ENCODE results near the gene ZNF407. TPM values are rescaled to one million over a fixed set of nuclear protein-coding genes. Genes with fewer than 3 reads are reported as not detected.

ZNF407 gene
- total RNA-seq, 2 donors from 2014 or later, result 11.7 to 22.2 TPM

DNA sequence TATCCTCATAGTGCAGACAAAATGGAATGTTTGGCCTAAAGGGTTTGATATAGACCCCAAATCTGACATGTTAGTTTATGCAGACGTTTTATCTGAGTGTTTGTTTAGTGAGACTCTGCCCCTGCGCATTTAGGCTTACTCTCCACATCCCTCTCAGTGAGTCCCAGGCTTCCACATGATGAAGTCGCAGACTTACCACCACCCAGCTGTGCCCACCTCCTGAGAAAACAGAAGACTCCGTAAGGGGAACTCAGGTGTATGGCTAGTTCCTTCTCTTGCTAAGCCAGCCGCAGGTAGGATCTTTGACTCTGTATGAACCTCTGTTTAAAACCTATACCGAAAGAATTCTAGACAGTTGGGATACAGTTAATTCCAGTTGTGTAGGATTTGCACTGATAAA is 338.7 kb downstream of the ZNF407 start:
- no peaks in the 10 kb centered on the region for H3K4me1 ChIP-seq (replicated peaks)
- 90% methylated on average over 6 of the region's 6 CpGs for WGBS
- no peak overlapping the region for H3K27ac ChIP-seq
- TF ChIP-seq, protein P1, sequence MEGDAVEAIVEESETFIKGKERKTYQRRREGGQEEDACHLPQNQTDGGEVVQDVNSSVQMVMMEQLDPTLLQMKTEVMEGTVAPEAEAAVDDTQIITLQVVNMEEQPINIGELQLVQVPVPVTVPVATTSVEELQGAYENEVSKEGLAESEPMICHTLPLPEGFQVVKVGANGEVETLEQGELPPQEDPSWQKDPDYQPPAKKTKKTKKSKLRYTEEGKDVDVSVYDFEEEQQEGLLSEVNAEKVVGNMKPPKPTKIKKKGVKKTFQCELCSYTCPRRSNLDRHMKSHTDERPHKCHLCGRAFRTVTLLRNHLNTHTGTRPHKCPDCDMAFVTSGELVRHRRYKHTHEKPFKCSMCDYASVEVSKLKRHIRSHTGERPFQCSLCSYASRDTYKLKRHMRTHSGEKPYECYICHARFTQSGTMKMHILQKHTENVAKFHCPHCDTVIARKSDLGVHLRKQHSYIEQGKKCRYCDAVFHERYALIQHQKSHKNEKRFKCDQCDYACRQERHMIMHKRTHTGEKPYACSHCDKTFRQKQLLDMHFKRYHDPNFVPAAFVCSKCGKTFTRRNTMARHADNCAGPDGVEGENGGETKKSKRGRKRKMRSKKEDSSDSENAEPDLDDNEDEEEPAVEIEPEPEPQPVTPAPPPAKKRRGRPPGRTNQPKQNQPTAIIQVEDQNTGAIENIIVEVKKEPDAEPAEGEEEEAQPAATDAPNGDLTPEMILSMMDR (IDR thresholded peaks at IDR 0.05), result no peak
- TF ChIP-seq POLR2AphosphoS5 (IDR thresholded peaks at IDR 0.05), result no peak
- TF ChIP-seq POLR2A (IDR thresholded peaks at IDR 0.05), result no peak
- no peaks in the 10 kb centered on the region for H3K27me3 ChIP-seq (replicated peaks; ENCODE audit: insufficient read depth)
- no peaks in the 10 kb centered on the region for H3K9me3 ChIP-seq
- intact Hi-C loops (cut with DNase I), result no loop called here
- H3K36me3 ChIP-seq, result no peaks in the 10 kb centered on the region
- no peak overlapping the region for H3K4me3 ChIP-seq
- no peak for DNase-seq (ENCODE audit: low spot score)

DNA sequence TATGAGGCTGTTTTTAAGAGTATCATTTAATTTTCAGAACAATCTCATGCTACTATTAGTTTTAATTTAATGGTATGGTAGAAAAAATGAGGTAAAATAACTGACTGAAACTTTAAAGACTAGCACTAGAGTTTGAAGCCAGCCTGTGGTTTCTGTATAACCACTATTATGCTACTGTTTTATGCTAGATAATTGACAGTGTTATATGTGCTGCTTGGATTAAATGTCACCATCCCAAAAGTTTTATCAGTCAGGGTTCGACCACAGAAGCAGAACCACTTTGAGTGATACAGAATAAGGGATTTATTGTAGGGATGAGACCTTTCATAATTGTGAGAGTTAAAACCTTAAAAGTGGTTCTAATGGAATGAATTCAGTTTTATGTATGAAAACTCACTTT is 339.6 kb downstream of the ZNF407 start:
- intact Hi-C loops (cut with DNase I), result no loop called here
- Histone ChIP-seq H3K4me1 (replicated peaks) (no peaks in the 10 kb centered on the region), H3K27me3 (replicated peaks; ENCODE audit: insufficient read depth) (no peaks in the 10 kb centered on the region), H3K4me3 (no peak overlapping the region), H3K36me3 (no peaks in the 10 kb centered on the region), H3K27ac (no peak overlapping the region), H3K9me3 (no peaks in the 10 kb centered on the region)
- WGBS, result 91% methylated on average over 1 of the region's 1 CpG
- no peak for DNase-seq (ENCODE audit: low spot score)
- no peak for TF ChIP-seq POLR2AphosphoS5 (IDR thresholded peaks at IDR 0.05)
- no peak for TF ChIP-seq POLR2A (IDR thresholded peaks at IDR 0.05)
- TF ChIP-seq, protein P1 (IDR thresholded peaks at IDR 0.05), result no peak

DNA sequence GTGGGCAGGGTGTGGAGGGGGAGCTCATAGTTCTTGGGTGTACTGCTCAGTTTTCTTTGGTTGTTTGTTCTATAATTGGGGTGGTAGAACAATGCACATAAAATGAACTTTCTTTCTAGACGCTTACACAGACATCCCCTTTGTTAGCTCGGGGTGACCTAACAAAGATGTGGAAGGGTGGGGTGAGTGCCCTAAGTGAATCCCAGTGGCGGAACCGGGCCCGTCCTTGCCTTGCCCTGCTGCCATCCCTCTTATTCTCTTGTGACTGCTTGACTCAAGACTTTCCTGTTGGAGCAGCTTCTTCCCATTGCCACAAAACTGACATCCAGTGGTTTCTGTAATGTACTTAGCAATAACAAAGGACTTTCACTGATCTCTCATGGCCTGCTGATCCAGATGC is 343.2 kb downstream of the ZNF407 start:
- no peaks in the 10 kb centered on the region for H3K27me3 ChIP-seq (replicated peaks; ENCODE audit: insufficient read depth)
- H3K9me3 ChIP-seq, result no peaks in the 10 kb centered on the region
- H3K4me1 ChIP-seq (replicated peaks), result no peaks in the 10 kb centered on the region
- intact Hi-C loops (cut with DNase I), result no loop called here
- H3K4me3 ChIP-seq, result no peak overlapping the region
- no peaks in the 10 kb centered on the region for H3K36me3 ChIP-seq
- WGBS, result 87% methylated on average over 5 of the region's 5 CpGs
- DNase-seq (ENCODE audit: low spot score), result no peak
- no peak for TF ChIP-seq POLR2AphosphoS5 (IDR thresholded peaks at IDR 0.05)
- TF ChIP-seq, protein P1 (IDR thresholded peaks at IDR 0.05), result no peak
- no peak for TF ChIP-seq POLR2A (IDR thresholded peaks at IDR 0.05)
- H3K27ac ChIP-seq, result no peak overlapping the region

DNA sequence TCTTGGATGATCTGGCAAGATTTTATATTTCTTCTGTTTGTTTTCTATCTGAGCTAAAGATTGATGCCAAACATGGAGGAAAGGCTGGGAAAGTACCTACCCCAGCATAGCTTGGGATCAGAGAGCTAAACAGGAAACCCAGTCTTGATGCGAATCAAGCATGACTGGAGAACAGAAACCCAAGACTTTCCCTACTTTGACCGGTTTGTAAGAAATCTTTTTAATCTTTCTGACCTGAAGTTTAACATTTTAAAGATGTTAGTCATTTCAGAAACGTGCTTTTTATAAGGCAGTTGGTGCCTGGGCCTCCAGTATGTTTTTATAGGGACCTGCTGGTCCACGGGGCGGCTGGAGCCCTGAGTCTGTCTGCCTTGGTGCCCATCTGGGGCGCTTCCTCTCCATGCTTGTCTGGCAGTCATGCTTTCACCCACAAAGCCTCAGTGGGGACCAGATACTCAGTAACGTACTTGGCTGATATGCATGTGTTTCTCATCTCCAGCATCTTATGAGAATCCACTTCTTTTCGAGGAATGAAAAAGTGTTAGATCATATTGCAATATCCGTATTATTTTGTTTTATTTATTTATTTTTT is 344.7 kb downstream of the ZNF407 start:
- Histone ChIP-seq H3K27me3 (replicated peaks; ENCODE audit: insufficient read depth) (no peaks in the 10 kb centered on the region), H3K36me3 (no peaks in the 10 kb centered on the region), H3K4me1 (replicated peaks) (no peaks in the 10 kb centered on the region), H3K9me3 (no peaks in the 10 kb centered on the region), H3K4me3 (no peak overlapping the region), H3K27ac (no peak overlapping the region)
- 81% methylated on average over 9 of the region's 9 CpGs for WGBS
- intact Hi-C loops (cut with DNase I), result no loop called here
- no peak for DNase-seq (ENCODE audit: low spot score)
- TF ChIP-seq, protein P1 (IDR thresholded peaks at IDR 0.05), result no peak
- TF ChIP-seq POLR2AphosphoS5 (IDR thresholded peaks at IDR 0.05), result no peak

DNA sequence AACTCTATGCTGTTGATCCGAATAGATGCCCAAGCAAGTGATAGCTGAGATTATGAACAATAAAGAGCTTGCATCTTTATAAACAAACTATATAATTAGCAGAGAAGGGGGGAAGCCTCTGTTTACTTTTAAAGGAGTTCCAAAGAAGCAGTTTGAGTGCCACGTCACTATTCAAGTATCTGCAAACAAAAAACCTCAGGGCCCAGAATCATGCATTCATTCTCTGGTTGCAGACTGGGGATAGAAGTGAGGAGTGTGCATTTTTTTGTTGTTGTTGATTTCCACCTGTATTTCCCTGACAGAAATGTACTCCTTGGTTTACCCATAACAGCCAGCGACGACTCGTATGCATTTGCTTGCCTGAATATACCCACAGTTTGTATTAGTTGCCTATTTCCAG is 347.0 kb downstream of the ZNF407 start:
- Histone ChIP-seq H3K4me1 (replicated peaks) (no peaks in the 10 kb centered on the region), H3K27me3 (replicated peaks; ENCODE audit: insufficient read depth) (no peaks in the 10 kb centered on the region), H3K4me3 (no peak overlapping the region), H3K9me3 (no peaks in the 10 kb centered on the region), H3K27ac (no peak overlapping the region), H3K36me3 (no peaks in the 10 kb centered on the region)
- DNase-seq (ENCODE audit: low spot score), result no peak
- no peak for TF ChIP-seq POLR2A (IDR thresholded peaks at IDR 0.05)
- TF ChIP-seq, protein P1 (IDR thresholded peaks at IDR 0.05), result no peak
- TF ChIP-seq POLR2AphosphoS5 (IDR thresholded peaks at IDR 0.05), result no peak
- 84% methylated on average over 5 of the region's 5 CpGs for WGBS
- intact Hi-C loops (cut with DNase I), result no loop called here
